ENCODE measurements around the gene TRIO. TPM values are rescaled to one million over a fixed set of nuclear protein-coding genes. Genes with fewer than 3 reads are reported as not detected.

Gene TRIO
- total RNA-seq, 4 donors from 2014 or later = 112 to 155 (median 145) TPM

- Histone ChIP-seq H3K4me3 (peak overlapping the region in 1 of 4 donors; percentile 25), H3K9me3 (no peaks in the 10 kb centered on the region), H3K36me3 (no peaks in the 10 kb centered on the region), H3K27ac (replicated peaks in 1 of 4) (peak overlapping the region in 3 of 4 donors; percentile 72 to 75 (median 74)), H3K27me3 (no peaks in the 10 kb centered on the region), H3K4me1 (peaks cover 62 to 93% (median 85%) of the 10 kb centered on the region in 4 donors)
- no peak for TF ChIP-seq CTCF (IDR thresholded peaks at IDR 0.05)
- TF ChIP-seq POLR2AphosphoS5 (IDR thresholded peaks at IDR 0.05) = no peak
- no peak for TF ChIP-seq EP300 (IDR thresholded peaks at IDR 0.05)
- no peak for TF ChIP-seq POLR2A (IDR thresholded peaks at IDR 0.05; ENCODE audit: low read depth)
- intact Hi-C loops (cut with DNase I) = no loop called here
- DNase-seq (ENCODE audit: extremely low spot score) = no peak
- 69% methylated on average over 6 of the region's 6 CpGs for WGBS
Measured at GRCh38 chr5:14249258-14250082, 106.3 kb downstream of the TRIO start.

GRCh38 chr5:14250084-14250695 lies 107.0 kb downstream of the TRIO start:
- 32% methylated on average over 14 of the region's 16 CpGs for WGBS
- peaks cover 60 to 93% (median 86%) of the 10 kb centered on the region in 4 donors for H3K4me1 ChIP-seq
- H3K9me3 ChIP-seq = no peaks in the 10 kb centered on the region
- no peak for DNase-seq (ENCODE audit: extremely low spot score)
- no peaks in the 10 kb centered on the region for H3K27me3 ChIP-seq
- H3K27ac ChIP-seq (replicated peaks in 1 of 4) = peak overlapping the region; percentile 57 to 75 (median 73)
- H3K36me3 ChIP-seq = no peaks in the 10 kb centered on the region
- H3K4me3 ChIP-seq = peak overlapping the region; percentile 25 to 31 (median 28)
- intact Hi-C loops (cut with DNase I) = no loop called here
- TF ChIP-seq POLR2AphosphoS5 (IDR thresholded peaks at IDR 0.05) (peak; percentile 66 to 74), CTCF (IDR thresholded peaks at IDR 0.05) (no peak)

- no peak for TF ChIP-seq CTCF (IDR thresholded peaks at IDR 0.05)
- TF ChIP-seq POLR2AphosphoS5 (IDR thresholded peaks at IDR 0.05) = no peak
- no peak for TF ChIP-seq POLR2A (IDR thresholded peaks at IDR 0.05; ENCODE audit: low read depth)
- no peak for TF ChIP-seq EP300 (IDR thresholded peaks at IDR 0.05)
- Histone ChIP-seq H3K27me3 (no peaks in the 10 kb centered on the region), H3K36me3 (no peaks in the 10 kb centered on the region), H3K4me1 (peaks cover 56 to 92% (median 86%) of the 10 kb centered on the region in 4 donors), H3K4me3 (no peak overlapping the region), H3K9me3 (no peaks in the 10 kb centered on the region), H3K27ac (replicated peaks in 1 of 4) (peak overlapping the region; percentile 57 to 75 (median 73))
- WGBS = 67% methylated on average over 11 of the region's 11 CpGs
- DNase-seq (ENCODE audit: extremely low spot score) = no peak
- intact Hi-C loops (cut with DNase I) = no loop called here
Measured at GRCh38 chr5:14250748-14251701, 107.9 kb downstream of the TRIO start.

GRCh38 chr5:14251733-14252132 lies 108.6 kb downstream of the TRIO start:
- Histone ChIP-seq H3K9me3 (no peaks in the 10 kb centered on the region), H3K27me3 (no peaks in the 10 kb centered on the region), H3K4me1 (peaks cover 58 to 92% (median 86%) of the 10 kb centered on the region in 4 donors), H3K4me3 (no peak overlapping the region), H3K36me3 (no peaks in the 10 kb centered on the region), H3K27ac (replicated peaks in 1 of 4) (peak overlapping the region; percentile 57 to 75 (median 73))
- DNase-seq (ENCODE audit: extremely low spot score) = no peak
- TF ChIP-seq EP300 (IDR thresholded peaks at IDR 0.05) = no peak
- no peak for TF ChIP-seq POLR2AphosphoS5 (IDR thresholded peaks at IDR 0.05)
- TF ChIP-seq POLR2A (IDR thresholded peaks at IDR 0.05; ENCODE audit: low read depth) = no peak
- TF ChIP-seq CTCF (IDR thresholded peaks at IDR 0.05) = no peak
- intact Hi-C loops (cut with DNase I) = no loop called here
